RWPE1 (cell line): ENCODE results near the gene TACC2.
A peak's percentile ranks its signal among the peaks of the same experiment; 100 is the strongest.

Source experiments
- CTCF ChIA-PET: fragments of 350-600 bp; sonication (Branson Sonifier 250); formaldehyde crosslinking; extraction: SDS; loops from one replicate; lab custom pipeline; 2021; lab: Yijun Ruan, JAX
- POLR2A ChIA-PET: fragments of 400-600 bp; formaldehyde crosslinking; extraction: SDS; loops from one replicate; lab custom pipeline; 2020; ENCODE audit warnings: antibody characterized with exemption; ENCODE audit not compliant: low non-redundant PET; lab: Yijun Ruan, JAX
- DNase-seq: peaks from one replicate; pipeline ENCODE4 v3.0.0; 2012; ENCODE audit warnings: low spot score
- H3K27ac ChIP-seq: fragments of 450-650 bp; 2 replicates; pipeline ENCODE4 v1.5.1; 2017
- CTCF ChIP-seq: fragments of 450-650 bp; conservative IDR thresholded peaks from 2 replicates; pipeline ENCODE4 v1.5.1; 2017; ENCODE audit warnings: low read depth, mild to moderate bottlenecking

Gene TACC2

DNA sequence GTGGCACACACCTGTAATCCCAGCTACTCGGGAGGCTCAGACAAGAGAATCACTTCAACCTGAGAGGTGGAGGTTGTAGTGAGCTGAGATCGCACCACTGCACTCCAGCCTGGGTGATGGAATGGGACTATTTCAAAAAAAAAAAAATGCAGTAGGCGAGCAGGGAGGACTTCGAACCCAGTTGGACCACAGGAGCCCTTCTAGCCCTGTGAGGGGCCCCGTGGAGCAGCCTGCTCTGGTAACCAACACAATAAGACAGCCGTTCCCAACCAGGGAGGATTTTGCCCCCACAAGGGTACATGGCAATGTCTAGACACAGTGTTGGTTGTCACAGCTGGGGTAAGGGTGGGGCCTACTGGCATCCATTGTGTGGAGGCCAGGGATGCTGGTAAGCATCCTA, 218.2 kb downstream of the TACC2 start:
- ChIA-PET POLR2A (no interaction called here), CTCF (no interaction called here)
- no peak overlapping the region for H3K27ac ChIP-seq
- DNase-seq, result no peak
- TF ChIP-seq CTCF, result no peak

DNA sequence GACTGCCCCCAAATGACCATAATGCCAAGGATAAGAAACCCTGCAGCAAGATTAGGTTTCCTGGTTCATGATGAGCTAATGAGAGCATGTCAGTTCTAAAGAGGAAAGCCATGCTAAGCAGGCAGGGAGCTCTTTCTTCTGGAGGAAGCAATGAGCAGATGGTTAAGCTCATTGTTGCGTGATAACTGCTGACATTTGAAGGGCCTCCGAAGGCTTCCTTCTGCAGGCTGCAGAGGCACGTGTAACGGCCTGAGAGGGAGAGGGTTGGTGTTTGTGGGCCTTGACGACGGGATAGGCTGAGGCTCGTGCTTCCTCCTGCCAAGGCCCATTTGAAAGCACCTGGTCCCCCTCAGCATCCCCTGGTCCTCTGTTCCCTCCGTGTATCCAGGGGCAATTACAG, 218.6 kb downstream of the TACC2 start:
- POLR2A ChIA-PET, result no interaction called here
- DNase-seq, result no peak
- no peak for TF ChIP-seq CTCF
- CTCF ChIA-PET, result no interaction called here
- 0 out of 2 replicates have a peak overlapping the region, but pooled peaks have one; percentile 12 for H3K27ac ChIP-seq

GRCh38 chr10:122208571-122209430, 219.8 kb downstream of the TACC2 start:
- H3K27ac ChIP-seq, result no peak overlapping the region
- ChIA-PET POLR2A (no interaction called here), CTCF (interaction anchor here (0.6 kb wide), 2 partner anchors 16 to 59 kb away, joined by 3 read pairs; no protein-coding TSS in a partner anchor)
- no peak for DNase-seq
- no peak for TF ChIP-seq CTCF

DNA sequence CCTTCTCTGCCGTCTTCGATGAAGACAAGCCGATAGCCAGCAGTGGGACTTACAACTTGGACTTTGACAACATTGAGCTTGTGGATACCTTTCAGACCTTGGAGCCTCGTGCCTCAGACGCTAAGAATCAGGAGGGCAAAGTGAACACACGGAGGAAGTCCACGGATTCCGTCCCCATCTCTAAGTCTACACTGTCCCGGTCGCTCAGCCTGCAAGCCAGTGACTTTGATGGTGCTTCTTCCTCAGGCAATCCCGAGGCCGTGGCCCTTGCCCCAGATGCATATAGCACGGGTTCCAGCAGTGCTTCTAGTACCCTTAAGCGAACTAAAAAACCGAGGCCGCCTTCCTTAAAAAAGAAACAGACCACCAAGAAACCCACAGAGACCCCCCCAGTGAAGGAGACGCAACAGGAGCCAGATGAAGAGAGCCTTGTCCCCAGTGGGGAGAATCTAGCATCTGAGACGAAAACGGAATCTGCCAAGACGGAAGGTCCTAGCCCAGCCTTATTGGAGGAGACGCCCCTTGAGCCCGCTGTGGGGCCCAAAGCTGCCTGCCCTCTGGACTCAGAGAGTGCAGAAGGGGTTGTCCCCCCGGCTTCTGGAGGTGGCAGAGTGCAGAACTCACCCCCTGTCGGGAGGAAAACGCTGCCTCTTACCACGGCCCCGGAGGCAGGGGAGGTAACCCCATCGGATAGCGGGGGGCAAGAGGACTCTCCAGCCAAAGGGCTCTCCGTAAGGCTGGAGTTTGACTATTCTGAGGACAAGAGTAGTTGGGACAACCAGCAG, 221.7 kb downstream of the TACC2 start:
- no peak for TF ChIP-seq CTCF
- no peak overlapping the region for H3K27ac ChIP-seq
- no peak for DNase-seq
- ChIA-PET POLR2A (no interaction called here), CTCF (no interaction called here)

DNA sequence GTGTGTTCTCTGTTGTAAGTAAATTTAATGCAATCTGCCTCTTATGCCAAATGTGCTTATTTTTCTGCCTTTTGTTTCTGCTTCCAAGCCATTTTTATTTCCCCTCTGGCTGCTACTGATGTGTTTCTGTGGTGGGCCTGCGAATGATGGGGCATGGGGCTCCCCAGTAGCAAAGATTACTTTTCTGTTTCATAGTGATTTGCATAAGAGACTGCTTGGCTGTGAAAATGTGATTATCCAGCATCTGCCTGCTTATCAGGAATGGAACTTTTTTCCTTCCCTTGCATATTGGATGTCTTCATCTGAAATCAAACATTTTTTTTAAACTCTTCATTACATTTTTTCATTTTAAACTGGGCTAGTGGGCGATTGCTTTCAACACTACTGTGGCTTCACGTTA, 224.4 kb downstream of the TACC2 start:
- ChIA-PET POLR2A (no interaction called here), CTCF (interaction anchor here (0.7 kb wide), 1 partner anchor 45 kb away, joined by 3 read pairs; no protein-coding TSS in a partner anchor)
- no peak for TF ChIP-seq CTCF
- no peak for DNase-seq
- no peak overlapping the region for H3K27ac ChIP-seq

DNA sequence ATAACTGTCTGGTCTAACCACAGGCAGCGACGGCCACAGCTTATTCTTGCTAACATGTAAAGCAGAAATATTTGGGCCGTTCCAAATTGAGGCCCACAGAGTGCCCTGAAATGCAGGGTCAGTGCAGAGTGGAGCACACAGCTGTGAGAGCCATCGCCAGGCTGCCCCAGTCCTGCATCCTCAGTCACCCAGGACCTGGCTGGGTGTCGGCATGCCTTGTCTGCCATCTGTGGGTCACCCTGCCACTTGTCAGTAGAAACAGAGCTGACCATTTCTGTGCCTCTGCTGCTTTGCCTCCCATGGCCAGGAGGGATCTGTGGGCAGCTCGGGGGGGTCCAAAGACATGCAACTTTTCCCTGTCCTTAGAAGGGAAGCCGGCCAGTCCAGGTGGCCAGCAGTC, 224.8 kb downstream of the TACC2 start:
- TF ChIP-seq CTCF, result no peak
- no peak overlapping the region for H3K27ac ChIP-seq
- no peak for DNase-seq
- ChIA-PET POLR2A (no interaction called here), CTCF (interaction anchor here (0.7 to 0.8 kb wide), 2 partner anchors 45 to 1159 kb away, joined by 3 to 5 read pairs; no protein-coding TSS in a partner anchor)
